ENCODE data around the gene RAD23A. TPM values are rescaled to one million over a fixed set of nuclear protein-coding genes. Genes with fewer than 3 reads are reported as not detected.

Gene RAD23A
- total RNA-seq, 1 donor from 2014 or later = 96.5 TPM

GRCh38 chr19:13003081-13003480 lies 57.4 kb downstream of the RAD23A start:
- DNase-seq (ENCODE audit: low spot score) = no peak

Other genes with a start within 250 kb of the RAD23A start
- gene FBXW9, start 249.2 kb upstream of the RAD23A start, total RNA-seq = 8.7 TPM
- gene TNPO2, start 221.9 kb upstream of the RAD23A start, total RNA-seq = 111 TPM
- gene TRIR, start 211.2 kb upstream of the RAD23A start, total RNA-seq = 132 TPM
- gene GET3, start 208.4 kb upstream of the RAD23A start, total RNA-seq = 55.6 TPM
- not detected for gene BEST2, start 194.1 kb upstream of the RAD23A start, total RNA-seq
- 79.0 TPM for gene HOOK2, start 170.3 kb upstream of the RAD23A start, total RNA-seq
- 191 TPM for gene JUNB, start 154.4 kb upstream of the RAD23A start, total RNA-seq
- gene PRDX2, start 144.1 kb upstream of the RAD23A start, total RNA-seq = 196 TPM
- 4.4 TPM for gene THSD8, start 143.8 kb upstream of the RAD23A start, total RNA-seq
- gene RNASEH2A, start 139.3 kb upstream of the RAD23A start, total RNA-seq = 8.8 TPM
- gene RTBDN, start 111.3 kb upstream of the RAD23A start, total RNA-seq = not detected
- gene MAST1, start 107.3 kb upstream of the RAD23A start, total RNA-seq = 0.36 TPM
- gene DNASE2, start 64.4 kb upstream of the RAD23A start, total RNA-seq = 42.2 TPM
- not detected for gene KLF1, start 58.7 kb upstream of the RAD23A start, total RNA-seq
- 35.6 TPM for gene GCDH, start 54.7 kb upstream of the RAD23A start, total RNA-seq
- 0.52 TPM for gene SYCE2, start 26.6 kb upstream of the RAD23A start, total RNA-seq
- gene FARSA, start 12.2 kb upstream of the RAD23A start, total RNA-seq = 60.9 TPM
- 643 TPM for gene CALR, start 7.3 kb upstream of the RAD23A start, total RNA-seq
- gene GADD45GIP1, start 11.4 kb downstream of the RAD23A start, total RNA-seq = 12.4 TPM
- gene DAND5, start 23.7 kb downstream of the RAD23A start, total RNA-seq = not detected
- 91.7 TPM for gene NFIX, start 49.6 kb downstream of the RAD23A start, total RNA-seq
- 3.0 TPM for gene LYL1, start 157.0 kb downstream of the RAD23A start, total RNA-seq
- gene TRMT1, start 170.9 kb downstream of the RAD23A start, total RNA-seq = 54.6 TPM
- gene NACC1, start 172.4 kb downstream of the RAD23A start, total RNA-seq = 57.0 TPM
- gene STX10, start 204.5 kb downstream of the RAD23A start, total RNA-seq = 37.3 TPM
- gene IER2, start 204.5 kb downstream of the RAD23A start, total RNA-seq = 94.0 TPM

Measured in ureter (tissue), 1 donor.